Thyroid gland (tissue), 4 donors: ENCODE data around the gene CLSTN1. TPM values are rescaled to one million over a fixed set of nuclear protein-coding genes. Genes with fewer than 3 reads are reported as not detected.

Experiments
- DNase-seq, 2 donors: peaks; one replicate each; pipeline ENCODE4 v3.0.0-alpha.2; 2019
- H3K27ac ChIP-seq, 3 donors: fragments of 200-600 bp; sonication (generic); 1 replicate in 2 of 3; 2 replicates in 1 of 3; pipeline ENCODE4 v1.5.1; 2016 to 2019; ENCODE audit warnings: mild to moderate bottlenecking in 1 of 3, moderate library complexity in 1 of 3
- H3K27me3 ChIP-seq: fragments of 200-600 bp; sonication (generic); one replicate; pipeline ENCODE4 v1.5.1; 2019
- H3K36me3 ChIP-seq, 2 donors: fragments of 200-600 bp; sonication (generic); one replicate each; pipeline ENCODE4 v1.5.1; 2016 to 2019
- H3K4me1 ChIP-seq, 2 donors: fragments of 200-600 bp; sonication (generic); one replicate each; pipeline ENCODE4 v1.5.1; 2017 to 2019
- H3K4me3 ChIP-seq, 3 donors: fragments of 200-600 bp; sonication (generic); replicated peaks in 1 of 3; 1 replicate in 2 of 3; 2 replicates in 1 of 3; pipeline ENCODE4 v1.5.1; 2016; ENCODE audit warnings: mild to moderate bottlenecking in 1 of 3
- H3K9me3 ChIP-seq: fragments of 200-600 bp; sonication (generic); one replicate; pipeline ENCODE4 v1.5.1; 2017
- CTCF ChIP-seq, 6 experiments: fragments of 200-600 bp in 3 of 6; fragments of 450-650 bp in 3 of 6; sonication (generic) in 3 of 6; IDR thresholded peaks; one replicate each; pipeline ENCODE4 v1.5.1; 2016 to 2019; ENCODE audit warnings: antibody characterized with exemption in 6 of 6, mild to moderate bottlenecking in 2 of 6, inconsistent platforms in 1 of 6, moderate library complexity in 1 of 6
- POLR2A ChIP-seq, 2 donors: fragments of 450-650 bp; IDR thresholded peaks; one replicate each; pipeline ENCODE4 v1.6.1; 2017; ENCODE audit warnings: antibody characterized with exemption in 2 of 2, mild to moderate bottlenecking in 2 of 2, moderate library complexity in 1 of 2
- whole genome bisulfite sequencing, 2 donors: methylation state at CpG; one replicate each; pipeline ENCODE4 v1.1.5; 2017; 5-methylcytosine and 5-hydroxymethylcytosine counted together
- intact Hi-C: fragments of 100-400 bp; cut with DNase I; formaldehyde crosslinking; loops from one replicate; pipeline ENCODE4 v1.15.1; 2023
- total RNA-seq, 4 donors: library from RNA; depleted of rRNA; stranded (reverse); fragments of >200 nt; gene quantifications; one replicate each; pipeline ENCODE4 v1.2.3, GENCODE V29; 2016

CLSTN1 gene
- total RNA-seq, 4 donors from 2014 or later, result 59.5 to 85.0 (median 81.5) TPM

- intact Hi-C loops, result no loop called here
- Histone ChIP-seq H3K4me3 (no peak overlapping the region), H3K27ac (no peak overlapping the region), H3K4me1 (peaks cover 0 to 10% of the 10 kb centered on the region in 2 donors), H3K36me3 (no peaks in the 10 kb centered on the region), H3K9me3 (no peaks in the 10 kb centered on the region), H3K27me3 (no peaks in the 10 kb centered on the region)
- TF ChIP-seq POLR2A (IDR thresholded peaks at IDR 0.05) (no peak), CTCF (IDR thresholded peaks at IDR 0.05) (no peak)
- DNase-seq, result no peak
- WGBS, 2 donors, result 81 to 97% methylated on average over 3 of the region's 3 CpGs
These were observed 9.9 kb upstream of the CLSTN1 start for GRCh38 chr1:9833632-9834031.

- intact Hi-C loops, result no loop called here
- WGBS, 2 donors, result 44 to 60% methylated on average over 22 to 24 of the region's 24 CpGs
- no peaks in the 10 kb centered on the region for H3K36me3 ChIP-seq
- no peaks in the 10 kb centered on the region for H3K9me3 ChIP-seq
- peaks cover 7 to 17% of the 10 kb centered on the region in 2 donors for H3K4me1 ChIP-seq
- H3K4me3 ChIP-seq, result no peak overlapping the region
- no peaks in the 10 kb centered on the region for H3K27me3 ChIP-seq
- no peak overlapping the region for H3K27ac ChIP-seq
- DNase-seq, result peak; percentile 54 to 65
- TF ChIP-seq POLR2A (IDR thresholded peaks at IDR 0.05) (no peak), CTCF (IDR thresholded peaks at IDR 0.05) (peak in 1 of 6 experiments; percentile 12)
These were observed 3.9 kb upstream of the CLSTN1 start for GRCh38 chr1:9827558-9828185.

- intact Hi-C loops, result no loop called here
- Histone ChIP-seq H3K27ac (no peak overlapping the region), H3K9me3 (no peaks in the 10 kb centered on the region), H3K27me3 (no peaks in the 10 kb centered on the region), H3K4me1 (peaks cover 7 to 26% of the 10 kb centered on the region in 2 donors), H3K36me3 (no peaks in the 10 kb centered on the region), H3K4me3 (no peak overlapping the region)
- no peak for TF ChIP-seq POLR2A (IDR thresholded peaks at IDR 0.05)
- TF ChIP-seq CTCF (IDR thresholded peaks at IDR 0.05), result no peak
- 81 to 86% methylated on average over 3 of the region's 3 CpGs for WGBS, 2 donors
- DNase-seq, result no peak
These were observed 2.9 kb upstream of the CLSTN1 start for GRCh38 chr1:9826616-9827015.

GRCh38 chr1:9826087-9826486, 2.3 kb upstream of the CLSTN1 start:
- WGBS, 2 donors, result 90 to 91% methylated on average over 3 of the region's 3 CpGs
- intact Hi-C loops, result no loop called here
- Histone ChIP-seq H3K27me3 (no peaks in the 10 kb centered on the region), H3K9me3 (no peaks in the 10 kb centered on the region), H3K27ac (peak overlapping the region; percentile 63 to 92 (median 63)), H3K36me3 (no peaks in the 10 kb centered on the region), H3K4me1 (peaks cover 7 to 26% of the 10 kb centered on the region in 2 donors), H3K4me3 (no peak overlapping the region)
- no peak for TF ChIP-seq CTCF (IDR thresholded peaks at IDR 0.05)
- TF ChIP-seq POLR2A (IDR thresholded peaks at IDR 0.05), result no peak
- no peak for DNase-seq
